KOPT-K1 (cell line): ENCODE measurements around the gene KCNG4.

ENCODE experiments used
- H3K27ac ChIP-seq: fragments of 200-600 bp; sonication (generic); 2 replicates; pipeline ENCODE4 v1.5.1; 2016; ENCODE audit warnings: antibody characterized with exemption, mild to moderate bottlenecking, low read depth, low read length; ENCODE audit not compliant: poor library complexity, severe bottlenecking
- H3K36me3 ChIP-seq: fragments of 200-600 bp; sonication (generic); 2 replicates; pipeline ENCODE4 v1.5.1; 2017; ENCODE audit warnings: antibody characterized with exemption, mild to moderate bottlenecking, low read length, moderate library complexity; ENCODE audit not compliant: insufficient read depth
- H3K9me3 ChIP-seq: fragments of 200-600 bp; sonication (generic); 2 replicates; pipeline ENCODE4 v1.5.1; 2017; ENCODE audit warnings: antibody characterized with exemption, low read length, mild to moderate bottlenecking; ENCODE audit not compliant: insufficient read depth, poor library complexity, severe bottlenecking

Gene KCNG4

GRCh38 chr16:84252184-84252583, 12.4 kb upstream of the KCNG4 start:
- Histone ChIP-seq H3K36me3 (no peaks in the 10 kb centered on the region), H3K9me3 (peaks cover 5% of the 10 kb centered on the region), H3K27ac (no peak overlapping the region)

- no peak overlapping the region for H3K27ac ChIP-seq
- no peaks in the 10 kb centered on the region for H3K9me3 ChIP-seq
- no peaks in the 10 kb centered on the region for H3K36me3 ChIP-seq
Observed at GRCh38 chr16:84247844-84248243, 8.0 kb upstream of the KCNG4 start.

- no peak overlapping the region for H3K27ac ChIP-seq
- no peaks in the 10 kb centered on the region for H3K36me3 ChIP-seq
- no peaks in the 10 kb centered on the region for H3K9me3 ChIP-seq
Observed at GRCh38 chr16:84247331-84247730, 7.5 kb upstream of the KCNG4 start.

- no peaks in the 10 kb centered on the region for H3K36me3 ChIP-seq
- no peak overlapping the region for H3K27ac ChIP-seq
- H3K9me3 ChIP-seq = no peaks in the 10 kb centered on the region
Observed at GRCh38 chr16:84246679-84247077, 6.9 kb upstream of the KCNG4 start.

- Histone ChIP-seq H3K36me3 (no peaks in the 10 kb centered on the region), H3K27ac (no peak overlapping the region), H3K9me3 (no peaks in the 10 kb centered on the region)
Observed at GRCh38 chr16:84245956-84246678, 6.3 kb upstream of the KCNG4 start.

- Histone ChIP-seq H3K36me3 (no peaks in the 10 kb centered on the region), H3K9me3 (no peaks in the 10 kb centered on the region), H3K27ac (no peak overlapping the region)
Observed at GRCh38 chr16:84244728-84245127, 4.9 kb upstream of the KCNG4 start.

- no peaks in the 10 kb centered on the region for H3K36me3 ChIP-seq
- no peaks in the 10 kb centered on the region for H3K9me3 ChIP-seq
- H3K27ac ChIP-seq = no peak overlapping the region
Observed at GRCh38 chr16:84243732-84244131, 3.9 kb upstream of the KCNG4 start.

GRCh38 chr16:84242839-84243238, 3.0 kb upstream of the KCNG4 start:
- H3K36me3 ChIP-seq = no peaks in the 10 kb centered on the region
- H3K9me3 ChIP-seq = no peaks in the 10 kb centered on the region
- no peak overlapping the region for H3K27ac ChIP-seq

GRCh38 chr16:84241778-84242177, 2.0 kb upstream of the KCNG4 start:
- H3K36me3 ChIP-seq = no peaks in the 10 kb centered on the region
- no peaks in the 10 kb centered on the region for H3K9me3 ChIP-seq
- no peak overlapping the region for H3K27ac ChIP-seq

GRCh38 chr16:84240455-84240854, 643 bp upstream of the KCNG4 start:
- H3K36me3 ChIP-seq = no peaks in the 10 kb centered on the region
- H3K27ac ChIP-seq = no peak overlapping the region
- no peaks in the 10 kb centered on the region for H3K9me3 ChIP-seq

- H3K9me3 ChIP-seq = no peaks in the 10 kb centered on the region
- H3K36me3 ChIP-seq = no peaks in the 10 kb centered on the region
- no peak overlapping the region for H3K27ac ChIP-seq
Observed at GRCh38 chr16:84239141-84239769, 557 bp downstream of the KCNG4 start.

- H3K36me3 ChIP-seq = no peaks in the 10 kb centered on the region
- H3K9me3 ChIP-seq = no peaks in the 10 kb centered on the region
- H3K27ac ChIP-seq = no peak overlapping the region
Observed at GRCh38 chr16:84237994-84238750, 1.6 kb downstream of the KCNG4 start.

GRCh38 chr16:84236671-84237070, 3.1 kb downstream of the KCNG4 start:
- Histone ChIP-seq H3K36me3 (no peaks in the 10 kb centered on the region), H3K9me3 (no peaks in the 10 kb centered on the region), H3K27ac (no peak overlapping the region)

- Histone ChIP-seq H3K27ac (no peak overlapping the region), H3K36me3 (no peaks in the 10 kb centered on the region), H3K9me3 (no peaks in the 10 kb centered on the region)
Observed at GRCh38 chr16:84234321-84235241, 5.2 kb downstream of the KCNG4 start.

GRCh38 chr16:84233748-84234147, 6.1 kb downstream of the KCNG4 start:
- no peaks in the 10 kb centered on the region for H3K9me3 ChIP-seq
- H3K36me3 ChIP-seq = no peaks in the 10 kb centered on the region
- H3K27ac ChIP-seq = no peak overlapping the region
